ENCODE data around the gene ARHGEF37.
A peak's percentile ranks its signal among the peaks of the same experiment; 100 is the strongest.
"Not testable (repeated sequence)": the region's sequence is repeated elsewhere in the genome, so short reads cannot be mapped to it uniquely, and the experiment has no call there.

The ARHGEF37 gene, protein sequence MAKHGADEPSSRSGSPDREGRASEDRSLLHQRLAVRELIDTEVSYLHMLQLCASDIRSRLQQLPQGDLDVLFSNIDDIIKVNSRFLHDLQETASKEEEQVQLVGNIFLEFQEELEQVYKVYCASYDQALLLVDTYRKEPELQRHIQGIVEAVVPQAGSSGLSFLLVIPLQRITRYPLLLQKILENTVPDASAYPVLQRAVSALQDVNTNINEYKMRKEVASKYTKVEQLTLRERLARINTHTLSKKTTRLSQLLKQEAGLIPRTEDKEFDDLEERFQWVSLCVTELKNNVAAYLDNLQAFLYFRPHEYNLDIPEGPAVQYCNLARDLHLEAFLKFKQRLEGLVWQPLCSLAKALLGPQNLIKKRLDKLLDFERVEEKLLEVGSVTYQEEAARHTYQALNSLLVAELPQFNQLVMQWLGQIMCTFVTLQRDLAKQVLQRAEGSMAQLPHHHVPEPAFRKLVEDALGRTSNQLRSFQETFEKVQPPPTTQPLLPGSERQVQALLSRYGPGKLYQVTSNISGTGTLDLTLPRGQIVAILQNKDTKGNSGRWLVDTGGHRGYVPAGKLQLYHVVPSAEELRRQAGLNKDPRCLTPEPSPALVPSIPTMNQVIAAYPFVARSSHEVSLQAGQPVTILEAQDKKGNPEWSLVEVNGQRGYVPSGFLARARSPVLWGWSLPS

DNA sequence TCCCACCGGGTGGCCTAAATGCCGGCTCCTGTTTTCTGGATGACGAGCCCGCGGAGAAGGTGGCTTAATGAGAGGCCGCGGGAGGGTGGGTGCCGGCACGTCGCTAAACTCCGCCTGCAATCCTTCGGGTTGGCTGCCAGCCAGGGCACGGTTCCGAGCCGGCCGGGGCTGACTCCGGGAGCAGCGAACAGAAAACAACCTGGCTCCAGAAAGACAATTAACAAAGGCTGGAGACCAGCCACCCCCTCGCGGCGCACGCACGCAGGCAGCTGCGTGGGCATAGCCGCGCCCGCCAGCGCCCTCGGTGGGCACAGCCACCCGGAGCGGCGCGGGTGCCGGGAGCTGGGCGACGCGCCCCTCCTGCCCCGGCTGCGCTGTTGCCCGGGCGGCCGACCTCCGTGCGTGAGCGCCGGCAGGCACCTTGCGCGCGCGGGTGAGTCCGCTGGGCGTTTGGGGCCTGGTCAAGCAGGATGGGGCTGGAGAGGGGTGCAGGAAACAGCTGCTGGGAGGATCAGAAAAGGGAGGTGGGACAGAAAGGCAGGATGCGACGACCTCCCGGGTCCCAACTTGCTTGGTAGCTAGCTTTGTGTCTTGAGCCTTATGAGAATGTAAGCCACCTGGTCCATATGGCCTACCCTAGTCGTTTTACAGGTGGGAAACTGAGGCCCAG lies at the start of gene ARHGEF37:
ARHGEF37 (plus strand) TSS at position 307 of the 670 bp plus-strand sequence. CDS start 16,272 bp downstream, outside the sequence.
- peak; percentile 4 for DNase-seq

DNA sequence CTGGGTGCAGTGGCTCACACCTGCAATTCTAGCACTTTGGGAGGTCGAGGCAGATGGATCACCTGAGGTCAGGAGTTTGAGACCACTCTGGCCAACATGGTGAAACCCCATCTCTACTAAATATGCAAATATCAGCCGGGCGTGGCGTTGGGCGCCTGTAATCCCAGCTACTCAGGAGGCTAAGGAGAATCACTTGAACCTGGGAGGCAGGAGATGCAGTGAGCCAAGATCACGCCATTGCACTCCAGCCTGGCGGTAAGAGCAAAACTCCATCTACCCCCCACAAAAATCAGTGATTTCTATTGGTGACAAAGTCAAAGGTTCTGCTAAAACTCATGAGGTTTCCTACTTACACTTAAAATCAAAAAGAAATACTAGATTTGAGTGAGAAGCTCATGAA lies 48.9 kb upstream of the ARHGEF37 start:
- no peak for DNase-seq

DNA sequence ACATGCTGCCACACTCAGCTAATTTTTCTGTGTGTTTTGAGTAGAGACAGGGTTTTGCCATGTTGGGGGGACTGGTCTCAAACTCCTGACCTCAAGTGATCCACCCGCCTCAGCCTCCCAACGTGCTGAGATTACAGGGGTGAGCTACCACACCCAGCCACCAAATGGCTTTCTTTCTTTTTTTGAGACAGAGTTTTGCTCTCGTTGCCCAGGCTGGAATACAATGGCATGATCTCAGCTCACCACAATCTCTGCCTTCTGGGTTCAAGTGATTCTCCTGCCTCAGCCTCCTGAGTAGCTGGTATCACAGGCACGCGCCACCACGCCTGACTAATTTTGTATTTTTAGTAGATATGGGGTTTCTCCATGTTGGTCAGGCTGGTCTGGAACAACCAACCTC lies 45.5 kb upstream of the ARHGEF37 start:
- not testable (repeated sequence) for DNase-seq

DNA sequence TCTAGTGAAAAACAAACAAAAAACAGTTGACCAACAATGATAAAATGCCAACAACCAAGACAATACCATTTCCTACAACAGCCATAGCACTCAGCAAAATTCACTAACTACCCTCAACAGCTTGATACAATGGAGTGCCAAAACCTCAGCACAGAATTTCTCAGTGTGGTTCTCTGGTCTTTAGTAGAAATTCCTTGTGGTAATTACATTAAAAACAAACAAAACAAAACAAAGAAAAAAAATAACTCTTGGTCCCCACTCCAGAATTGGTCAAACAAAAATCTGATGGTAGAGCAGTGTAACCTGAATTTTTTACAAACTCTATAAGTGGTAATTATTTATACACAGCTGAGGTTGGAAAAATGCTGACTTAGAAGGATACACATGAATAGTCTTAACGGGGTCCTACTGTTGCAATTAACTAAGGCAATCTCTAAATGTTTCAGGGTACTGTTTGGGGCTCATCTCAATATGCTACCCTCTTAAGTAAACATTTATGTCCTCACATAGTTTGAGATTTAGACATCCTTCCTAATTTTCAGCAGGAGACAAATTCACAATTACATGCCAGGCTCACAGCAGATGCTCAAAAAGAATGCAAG lies 43.8 kb upstream of the ARHGEF37 start:
- DNase-seq = no peak

DNA sequence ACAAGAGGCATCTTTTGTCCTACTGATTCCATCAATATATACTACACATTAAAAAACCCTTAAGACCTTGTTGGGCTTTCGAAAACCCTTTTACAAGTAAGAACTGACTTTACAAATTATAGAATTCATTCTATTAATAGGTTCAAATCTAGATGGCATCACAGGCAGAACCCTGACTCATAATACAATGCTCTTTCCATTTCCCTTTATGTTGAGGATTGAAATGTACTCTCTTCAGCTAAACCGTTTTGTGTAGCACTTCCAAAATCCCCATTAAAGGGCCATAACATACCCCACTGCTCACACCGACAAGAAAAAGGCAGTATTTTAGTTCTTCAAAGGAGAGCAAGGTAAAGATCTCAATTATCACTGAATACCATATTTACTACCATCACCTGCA lies 41.2 kb upstream of the ARHGEF37 start:
- no peak for DNase-seq

DNA sequence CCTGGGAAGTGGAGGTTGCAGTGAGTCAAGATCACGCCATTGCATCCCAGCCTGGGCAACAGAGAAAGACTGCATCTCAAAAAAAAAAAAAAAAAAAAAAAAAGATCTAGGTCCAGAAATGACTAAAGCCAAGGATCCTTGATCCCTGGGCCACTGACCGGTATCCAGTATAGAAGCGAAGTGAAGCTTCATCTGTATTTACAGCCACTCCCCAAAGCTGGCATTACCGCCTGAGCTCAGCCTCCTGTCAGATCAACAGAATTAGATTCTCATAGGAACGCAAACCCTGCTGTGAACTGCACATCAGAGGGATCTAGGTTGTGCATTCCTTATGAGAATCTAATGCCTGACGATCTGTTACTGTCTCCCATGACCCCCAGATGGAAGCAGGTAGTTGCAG lies 39.4 kb upstream of the ARHGEF37 start:
- no peak for DNase-seq

DNA sequence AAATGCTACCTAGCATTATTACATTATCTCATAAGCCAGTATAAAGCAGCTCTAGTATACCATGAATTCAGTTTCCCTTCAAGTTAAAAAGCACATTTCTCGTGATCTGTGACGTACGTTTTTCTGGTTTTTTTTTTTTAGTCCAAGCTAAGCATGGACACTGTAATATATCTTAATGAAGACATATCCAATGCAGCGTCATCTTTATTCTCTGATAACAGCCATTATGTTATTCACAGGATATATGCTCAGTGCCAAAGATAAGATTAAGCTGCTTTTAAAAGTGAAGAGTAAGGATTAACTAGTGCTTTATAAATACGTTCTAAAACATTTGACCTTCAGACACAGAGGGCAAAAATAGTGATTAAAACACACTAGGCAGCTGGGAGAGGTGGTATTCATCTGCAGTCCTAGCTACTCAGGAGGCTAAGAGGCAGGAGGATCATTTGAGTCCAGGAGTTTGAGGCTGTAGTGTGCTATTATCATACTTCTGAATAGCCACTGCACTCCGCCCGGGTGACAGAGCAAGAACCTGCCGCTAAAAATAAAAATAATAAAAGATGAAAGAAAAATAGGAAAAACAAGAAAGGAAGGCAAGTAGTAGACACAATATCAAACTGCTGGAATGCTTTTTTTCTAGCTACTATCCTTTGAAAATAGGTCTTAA lies 37.8 kb upstream of the ARHGEF37 start:
- no peak for DNase-seq

DNA sequence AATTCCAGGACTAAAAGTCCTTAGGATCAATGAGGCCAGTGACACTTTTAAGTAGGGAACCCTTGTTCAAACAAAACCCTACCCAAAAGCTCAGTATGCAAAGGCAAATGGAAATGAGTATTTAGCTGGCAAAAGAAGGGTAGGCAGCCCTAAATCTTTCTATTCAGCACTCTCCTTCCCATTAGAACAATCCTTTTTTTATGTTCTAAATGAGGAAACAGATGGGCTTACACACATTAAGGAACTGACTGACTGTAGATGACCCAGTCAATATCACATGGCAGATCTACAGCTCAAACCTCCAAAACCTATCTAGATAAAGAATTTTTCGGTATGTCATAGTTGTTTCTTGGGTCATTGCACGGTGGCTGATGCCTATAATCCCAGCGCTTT lies 37.3 kb upstream of the ARHGEF37 start:
- DNase-seq = no peak

DNA sequence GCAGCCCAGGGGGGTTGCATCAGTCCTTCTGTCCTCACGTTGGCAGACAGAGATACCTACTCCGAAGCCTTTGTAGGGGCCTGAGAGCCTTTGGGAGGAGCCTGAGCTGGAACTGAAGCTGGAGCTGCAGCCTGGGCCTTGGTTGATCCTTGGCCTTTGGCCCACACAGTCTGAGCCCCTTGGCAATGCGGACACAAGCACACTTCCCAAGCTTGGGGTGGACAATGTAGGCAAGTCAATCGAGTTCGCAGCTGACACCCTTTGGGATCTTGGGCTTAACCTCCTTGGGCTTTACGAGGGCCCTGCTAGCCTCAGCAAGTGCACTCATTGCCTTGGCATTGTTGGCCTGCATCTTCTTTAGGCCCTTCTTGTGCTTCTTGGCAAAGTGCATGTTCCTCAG lies 36.0 kb upstream of the ARHGEF37 start:
- no peak for DNase-seq

DNA sequence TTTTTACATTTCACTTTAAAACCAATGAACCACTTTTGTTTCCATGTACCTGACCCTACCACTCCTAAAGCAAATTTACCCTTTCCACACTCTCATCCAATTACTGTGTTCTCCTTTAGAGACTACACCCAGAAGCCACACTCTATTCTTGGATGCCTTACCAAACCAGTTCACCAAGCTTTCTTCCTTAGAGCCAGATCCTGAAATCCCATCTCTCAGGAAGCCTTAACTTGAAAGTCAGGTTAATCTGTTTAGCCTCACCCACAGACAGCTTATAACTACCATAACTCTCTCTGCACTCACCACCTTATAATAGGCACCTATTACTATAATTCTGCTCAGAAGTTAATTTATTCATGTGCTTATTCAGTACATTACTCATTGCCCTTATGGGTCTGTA lies 34.3 kb upstream of the ARHGEF37 start:
- no peak for DNase-seq

DNA sequence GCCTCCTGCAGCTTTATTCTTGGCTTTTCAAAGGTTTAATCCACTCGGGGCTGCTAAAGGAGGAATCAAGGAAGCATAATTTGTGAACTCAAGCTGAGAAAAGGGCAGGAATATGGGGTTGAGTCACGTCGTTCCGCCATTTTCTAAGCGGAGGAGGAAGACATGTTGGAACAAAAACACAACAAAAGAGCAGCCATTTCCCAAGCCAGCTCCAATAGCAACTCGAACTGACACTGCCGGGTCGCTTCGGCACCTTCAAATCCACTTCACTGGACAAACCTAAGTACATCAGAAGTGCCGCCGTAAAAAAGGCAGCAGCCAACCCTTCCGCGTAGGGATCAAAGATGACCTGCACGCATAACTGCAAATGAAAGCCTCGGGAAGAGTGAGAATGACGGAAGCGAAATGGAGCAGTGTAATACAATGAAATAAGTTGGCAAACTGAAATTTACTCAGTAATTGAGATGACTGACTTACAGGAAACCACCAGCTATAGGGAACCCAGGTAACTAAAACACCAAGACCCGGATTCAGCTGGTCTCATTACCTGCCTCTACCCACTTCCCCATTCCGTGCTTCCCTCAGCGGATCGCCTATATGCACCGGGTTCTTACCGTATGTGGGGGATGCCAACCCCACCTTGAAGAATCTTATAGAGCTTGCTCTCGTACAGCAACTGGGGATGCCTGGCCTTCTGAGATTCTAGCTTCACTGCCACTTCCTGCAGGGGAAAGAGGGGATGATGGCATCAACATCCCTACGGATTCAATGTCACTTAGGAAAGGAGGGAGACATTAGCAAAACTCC lies 31.6 kb upstream of the ARHGEF37 start:
- peak; percentile 42 for DNase-seq

DNA sequence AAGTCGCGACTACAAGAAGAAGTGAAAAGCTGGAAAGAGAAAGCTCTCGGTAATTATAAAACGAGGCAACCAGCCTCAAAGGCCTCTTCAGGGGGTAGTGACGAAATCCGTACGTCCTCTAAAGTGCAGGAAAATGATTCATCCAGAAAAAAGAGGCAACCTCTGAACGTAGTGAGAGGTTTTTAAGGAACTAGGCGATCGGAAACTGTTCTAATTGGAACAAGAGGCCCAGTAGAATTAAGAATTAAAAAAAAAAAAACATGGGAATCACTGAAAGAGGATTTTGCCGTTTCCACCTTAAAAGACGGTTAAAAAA lies 31.1 kb upstream of the ARHGEF37 start:
- peak; percentile 35 for DNase-seq

DNA sequence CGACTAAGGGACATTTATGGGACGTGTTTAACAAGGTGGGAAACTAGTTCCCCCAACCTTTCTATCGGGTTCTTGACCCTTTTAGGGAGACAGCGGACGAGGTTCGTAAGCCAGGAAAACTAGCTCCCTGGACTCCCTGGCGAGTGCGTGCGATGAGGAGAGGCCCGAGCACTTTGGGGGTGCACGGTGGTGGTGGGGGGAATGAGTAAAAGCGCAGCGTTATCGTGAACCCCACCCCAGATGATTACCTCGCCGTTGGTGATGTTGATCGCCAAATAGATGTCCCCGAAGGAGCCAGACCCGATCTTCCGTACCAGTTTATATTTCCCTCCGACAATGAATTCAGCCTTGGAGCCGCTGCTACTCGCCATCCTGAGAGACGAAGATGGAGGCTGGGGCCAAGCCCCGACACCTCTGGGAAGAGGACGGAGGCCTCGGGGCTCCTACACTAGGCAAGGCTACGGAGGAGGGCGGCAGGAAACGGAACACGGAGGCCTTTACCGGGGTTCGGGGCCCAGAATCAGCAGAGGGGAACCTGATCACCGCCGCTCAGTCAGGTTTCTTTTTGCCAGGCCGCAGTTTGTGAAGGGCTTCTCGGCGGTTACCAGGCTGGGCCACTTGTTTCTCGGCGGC lies 30.6 kb upstream of the ARHGEF37 start:
- DNase-seq = no peak

DNA sequence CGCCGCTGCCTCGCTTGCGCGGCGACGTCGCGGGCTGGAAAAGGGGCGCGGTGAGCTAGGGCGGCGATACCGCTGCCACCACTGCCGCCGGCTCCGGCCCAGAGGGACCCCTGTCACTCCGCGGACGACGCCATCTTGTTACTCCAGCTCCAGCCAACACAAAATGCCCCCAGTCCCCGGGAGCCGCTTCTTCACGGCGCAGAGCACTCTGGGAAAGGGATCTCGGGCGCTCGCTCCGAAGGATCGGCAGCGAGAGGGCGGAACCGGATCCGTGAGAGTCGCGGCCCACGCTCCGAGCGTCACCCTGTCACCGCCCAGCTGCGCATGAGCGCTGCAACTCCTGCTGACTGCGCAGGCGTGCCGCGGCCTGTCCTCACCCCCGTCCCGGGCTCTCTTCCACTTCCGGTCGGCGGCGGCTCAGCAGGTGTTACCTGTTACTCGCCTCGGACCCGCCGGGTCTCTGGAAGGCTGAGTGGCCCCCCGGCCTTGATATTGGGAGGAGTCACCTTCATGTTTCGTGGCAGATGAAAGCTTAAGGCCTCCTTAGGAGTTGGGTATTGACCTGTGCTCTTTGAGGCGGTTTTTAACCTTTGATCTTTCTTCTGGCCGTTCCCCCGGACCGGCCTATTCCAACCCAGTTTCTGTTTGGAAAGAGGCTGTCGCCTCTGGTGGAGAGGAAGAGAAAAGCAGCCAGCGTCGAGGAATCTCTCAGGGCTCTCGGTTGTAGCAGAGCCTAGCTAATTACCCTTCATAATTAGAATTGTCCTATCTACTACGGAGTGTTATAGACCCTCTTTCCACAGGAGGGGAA lies 29.9 kb upstream of the ARHGEF37 start, which contains the start of gene CSNK1A1:
CSNK1A1 (minus strand) TSS at position 213 of the 811 bp plus-strand sequence. CDS start 475 bp downstream, outside the sequence.
- DNase-seq = peak; percentile 97

DNA sequence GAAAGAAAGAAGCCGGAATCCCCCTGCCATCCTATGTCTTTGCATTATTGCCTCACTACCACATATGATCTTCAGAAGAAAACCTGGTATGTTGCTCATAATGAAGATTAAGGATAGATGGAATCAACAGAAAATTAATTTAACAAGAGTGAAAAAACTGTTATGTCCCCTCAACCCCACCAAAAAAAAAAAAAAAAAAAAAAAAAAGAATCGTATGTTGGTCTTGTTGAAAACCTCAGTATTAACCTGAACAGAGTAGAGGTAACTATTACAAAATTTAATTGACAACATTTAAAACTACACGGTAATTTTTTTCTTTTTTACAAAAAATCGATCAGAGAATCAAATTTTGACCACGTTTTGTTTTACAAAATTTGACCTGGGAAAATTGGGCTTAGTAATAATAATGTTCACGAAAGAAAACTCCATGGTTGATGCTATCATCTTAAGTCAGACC lies 29.2 kb upstream of the ARHGEF37 start:
- no peak for DNase-seq

DNA sequence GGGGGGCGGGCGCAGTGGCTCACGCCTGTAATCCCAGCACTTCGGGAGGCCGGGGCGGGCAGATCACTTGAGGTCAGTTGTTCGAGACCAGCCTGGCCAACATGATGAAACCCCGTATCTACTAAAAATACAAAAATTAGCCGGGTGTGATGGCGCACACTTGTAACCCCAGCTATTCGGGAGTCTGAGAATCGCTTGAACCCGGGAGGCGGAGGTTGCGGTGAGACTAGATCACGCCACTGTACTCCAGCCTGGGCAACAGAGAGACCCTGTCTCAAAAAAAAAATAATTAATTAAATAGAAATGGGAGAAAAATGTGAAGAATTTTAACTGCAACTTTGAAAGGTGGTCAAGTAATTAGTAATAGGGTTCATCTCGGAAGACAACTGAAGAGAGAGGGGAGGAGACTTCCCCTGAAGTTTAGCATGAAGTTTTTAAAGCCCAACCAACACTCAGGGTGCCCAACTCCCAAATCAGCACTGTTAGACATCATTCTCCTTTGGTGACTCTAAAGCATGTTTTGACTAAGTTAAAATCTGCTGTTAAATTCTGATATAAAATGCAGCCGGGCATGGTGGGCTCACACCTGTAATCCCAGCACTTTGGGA lies 28.6 kb upstream of the ARHGEF37 start:
- DNase-seq = no peak

DNA sequence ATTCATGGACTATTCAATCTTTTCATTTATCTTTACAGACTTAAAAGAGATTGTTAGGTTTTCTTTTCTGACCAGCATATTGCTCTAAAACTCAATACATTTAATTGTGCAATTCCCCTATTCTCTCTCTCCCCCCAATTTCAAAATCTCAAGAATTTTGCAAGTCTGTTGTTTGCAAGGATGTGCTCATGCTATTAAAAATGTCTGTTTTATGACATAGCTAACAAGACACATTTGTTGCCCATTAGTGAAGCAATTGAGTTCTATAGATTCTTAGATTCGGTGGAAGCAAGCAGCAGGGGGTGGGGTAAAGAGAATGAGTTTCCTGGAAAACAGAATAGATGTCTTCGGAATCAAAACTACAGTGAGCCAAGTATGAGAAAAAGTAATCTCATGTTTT lies 21.6 kb upstream of the ARHGEF37 start:
- DNase-seq = no peak

DNA sequence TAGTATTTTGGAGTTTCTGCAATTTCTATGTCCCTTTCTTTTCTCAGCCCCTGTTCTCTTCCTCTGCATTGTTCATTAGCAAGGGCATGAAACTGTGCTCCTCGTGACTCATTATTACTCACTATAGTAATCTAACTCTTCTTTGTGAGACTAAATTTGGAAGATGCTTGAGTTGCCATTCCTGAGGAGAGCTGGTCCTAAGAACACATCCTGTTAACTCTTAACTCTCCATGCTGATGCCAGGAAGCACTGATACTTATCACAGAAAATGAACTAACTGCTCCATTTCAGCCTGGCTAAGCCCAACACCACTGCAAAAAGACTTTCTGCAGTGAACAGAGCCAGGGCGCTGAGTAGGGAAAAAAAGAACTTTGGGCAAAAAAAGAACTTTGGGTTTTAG lies 19.4 kb upstream of the ARHGEF37 start:
- DNase-seq = no peak

DNA sequence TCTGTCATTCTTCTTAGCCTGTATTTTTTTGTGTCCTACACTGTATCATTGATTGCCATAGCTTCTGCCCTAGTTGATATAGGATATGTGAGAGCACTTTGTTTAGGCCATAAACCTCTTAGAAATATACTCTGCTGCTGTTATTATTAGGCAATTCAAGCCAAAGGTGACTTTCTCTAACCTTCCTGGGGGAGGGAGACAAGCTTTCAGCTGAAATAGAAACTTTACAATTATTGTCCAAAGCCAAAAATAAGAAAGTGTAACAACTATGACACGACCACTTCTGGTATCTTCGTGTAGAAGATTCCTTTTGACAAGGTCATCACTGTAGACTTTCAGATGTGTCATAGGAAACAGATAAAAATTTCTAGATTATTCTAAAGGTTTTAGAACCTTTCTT lies 17.8 kb upstream of the ARHGEF37 start:
- no peak for DNase-seq

DNA sequence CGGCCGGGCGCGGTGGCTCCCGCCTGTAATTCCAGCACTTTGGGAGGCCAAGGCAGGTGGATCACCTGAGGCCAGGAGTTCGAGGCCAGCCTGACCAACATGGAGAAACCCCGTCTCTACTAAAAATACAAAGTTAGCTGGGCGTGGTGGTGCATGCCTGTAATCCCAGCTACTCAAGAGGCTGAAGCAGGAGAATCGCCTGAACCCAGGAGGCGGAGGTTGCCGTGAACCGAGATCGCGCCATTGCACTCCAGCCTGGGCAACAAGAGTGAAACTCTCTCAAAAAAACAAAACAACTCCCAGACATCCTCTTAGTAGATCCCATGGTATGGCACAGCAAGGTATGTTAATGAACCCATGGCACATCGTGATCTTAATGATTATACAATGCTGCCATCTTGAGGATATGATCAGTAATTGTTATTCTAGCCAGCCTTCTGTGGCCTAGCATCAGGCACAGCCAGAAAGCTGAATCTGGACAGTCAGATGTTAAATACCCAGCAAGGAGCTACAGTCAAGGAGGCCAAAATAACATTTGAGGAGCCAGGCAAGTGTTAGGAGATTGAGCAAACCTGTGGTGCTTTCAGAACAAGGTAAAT lies 16.7 kb upstream of the ARHGEF37 start:
- DNase-seq = peak; percentile 66

Measured in CD4-positive, alpha-beta T cell treated with Interleukin-4 for 4 hours (primary cell).